Measurements from ENCODE around the gene ERI3. TPM values are rescaled to one million over a fixed set of nuclear protein-coding genes. Genes with fewer than 3 reads are reported as not detected.

The ERI3 gene
- total RNA-seq, 1 donor from 2014 or later, result 58.3 TPM

DNA sequence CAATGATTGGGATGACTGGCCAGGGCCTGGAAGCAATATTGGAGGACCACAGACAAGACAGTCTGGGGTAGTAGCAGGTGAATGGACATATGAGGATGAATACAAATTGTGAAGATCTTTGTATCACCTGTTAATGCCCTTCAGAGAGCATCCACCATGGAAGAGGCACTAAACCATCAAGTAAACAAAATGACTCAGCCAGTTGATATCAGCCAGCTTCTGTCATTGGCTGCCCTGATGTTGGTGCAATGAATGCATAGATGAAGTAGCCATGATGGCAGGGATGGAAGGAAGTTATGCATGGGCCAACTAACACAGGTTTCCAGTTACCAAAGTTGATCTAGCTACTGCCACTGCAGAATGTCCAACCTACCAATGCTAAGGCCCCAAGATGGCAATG lies 16.1 kb upstream of the ERI3 start:
- Histone ChIP-seq H3K9ac (ENCODE audit: low read length) (no peak overlapping the region), H3K36me3 (ENCODE audit: insufficient read depth, low read length) (no peaks in the 10 kb centered on the region), H3K27ac (ENCODE audit: low read depth, low read length) (no peak overlapping the region), H3K4me2 (ENCODE audit: low read length) (no peak overlapping the region), H3K9me3 (ENCODE audit: insufficient read depth, low read depth, low read length) (no peaks in the 10 kb centered on the region), H3K79me2 (ENCODE audit: insufficient read depth, low read length) (no peaks in the 10 kb centered on the region), H3K4me1 (ENCODE audit: insufficient read depth, low read length) (no peaks in the 10 kb centered on the region), H4K20me1 (ENCODE audit: insufficient read depth, low read length) (no peaks in the 10 kb centered on the region), H3K4me3 (ENCODE audit: insufficient read depth, low read depth, low read length) (no peak overlapping the region), H2AFZ (ENCODE audit: low read depth, low read length) (no peak overlapping the region), H3K27me3 (ENCODE audit: insufficient read depth, low read length) (peaks cover 6% of the 10 kb centered on the region)
- DNase-seq (ENCODE audit: low read depth) (no peak), FAIRE-seq (no peak)
- peaks cover 4% of the 10 kb centered on the region for H3K36me3 Mint-ChIP-seq (ENCODE audit: low read depth, unreplicated experiment)
- H3K4me1 Mint-ChIP-seq (ENCODE audit: low read depth, unreplicated experiment), result peaks cover 8% of the 10 kb centered on the region
- no peak overlapping the region for H3K4me3 Mint-ChIP-seq (ENCODE audit: unreplicated experiment)
- H3K9me3 Mint-ChIP-seq (ENCODE audit: unreplicated experiment), result no peaks in the 10 kb centered on the region
- TF ChIP-seq, protein P1, sequence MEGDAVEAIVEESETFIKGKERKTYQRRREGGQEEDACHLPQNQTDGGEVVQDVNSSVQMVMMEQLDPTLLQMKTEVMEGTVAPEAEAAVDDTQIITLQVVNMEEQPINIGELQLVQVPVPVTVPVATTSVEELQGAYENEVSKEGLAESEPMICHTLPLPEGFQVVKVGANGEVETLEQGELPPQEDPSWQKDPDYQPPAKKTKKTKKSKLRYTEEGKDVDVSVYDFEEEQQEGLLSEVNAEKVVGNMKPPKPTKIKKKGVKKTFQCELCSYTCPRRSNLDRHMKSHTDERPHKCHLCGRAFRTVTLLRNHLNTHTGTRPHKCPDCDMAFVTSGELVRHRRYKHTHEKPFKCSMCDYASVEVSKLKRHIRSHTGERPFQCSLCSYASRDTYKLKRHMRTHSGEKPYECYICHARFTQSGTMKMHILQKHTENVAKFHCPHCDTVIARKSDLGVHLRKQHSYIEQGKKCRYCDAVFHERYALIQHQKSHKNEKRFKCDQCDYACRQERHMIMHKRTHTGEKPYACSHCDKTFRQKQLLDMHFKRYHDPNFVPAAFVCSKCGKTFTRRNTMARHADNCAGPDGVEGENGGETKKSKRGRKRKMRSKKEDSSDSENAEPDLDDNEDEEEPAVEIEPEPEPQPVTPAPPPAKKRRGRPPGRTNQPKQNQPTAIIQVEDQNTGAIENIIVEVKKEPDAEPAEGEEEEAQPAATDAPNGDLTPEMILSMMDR (IDR thresholded peaks at IDR 0.05; ENCODE audit: insufficient read depth, low read depth, low read length), result no peak
- TF ChIP-seq EZH2 (IDR thresholded peaks at IDR 0.05; ENCODE audit: insufficient read depth, low read length), result no peak
- peaks cover 31% of the 10 kb centered on the region for H3K27me3 Mint-ChIP-seq (ENCODE audit: low read depth, unreplicated experiment)
- H3K27ac Mint-ChIP-seq (ENCODE audit: unreplicated experiment), result no peak overlapping the region

DNA sequence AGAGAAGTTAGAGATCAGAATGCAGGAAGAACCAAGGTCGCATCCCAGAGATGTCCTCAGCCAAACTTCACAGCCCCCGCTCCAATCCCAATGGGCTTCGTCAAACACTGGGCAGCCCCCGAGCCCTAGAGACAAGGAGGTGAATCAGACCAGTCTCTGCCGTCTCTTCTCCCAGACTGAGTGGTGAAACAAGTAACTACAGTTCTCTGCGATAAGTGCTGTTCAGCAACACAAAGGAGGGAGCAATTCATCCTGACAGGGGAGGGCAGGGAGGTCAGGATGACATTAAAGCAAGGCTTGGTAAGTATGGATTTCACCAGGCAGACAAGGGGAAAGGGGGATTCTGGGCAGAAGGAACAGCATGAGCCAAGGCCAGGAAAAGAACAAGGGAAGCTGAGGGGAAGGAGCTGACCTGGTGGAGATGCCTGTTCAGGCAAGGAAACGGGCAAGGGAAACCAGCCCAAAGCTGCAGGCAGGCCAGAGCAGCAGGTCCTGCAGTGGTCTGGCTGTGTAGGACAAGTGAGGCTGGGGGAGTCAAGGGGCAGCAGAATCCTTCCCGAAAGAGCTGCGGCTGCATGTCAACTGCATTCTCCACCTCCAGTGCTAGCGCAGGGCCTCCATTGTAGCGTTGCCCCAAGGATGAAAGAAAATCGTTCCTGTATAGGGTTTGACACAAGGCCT lies 13.6 kb upstream of the ERI3 start:
- Mint-ChIP-seq H3K27ac (ENCODE audit: unreplicated experiment) (peak overlapping the region; percentile 66), H3K4me1 (ENCODE audit: low read depth, unreplicated experiment) (peaks cover 8% of the 10 kb centered on the region), H3K9me3 (ENCODE audit: unreplicated experiment) (no peaks in the 10 kb centered on the region), H3K27me3 (ENCODE audit: low read depth, unreplicated experiment) (peaks cover 45% of the 10 kb centered on the region), H3K36me3 (ENCODE audit: low read depth, unreplicated experiment) (peaks cover 4% of the 10 kb centered on the region), H3K4me3 (ENCODE audit: unreplicated experiment) (no peak overlapping the region)
- Histone ChIP-seq H3K9me3 (ENCODE audit: insufficient read depth, low read depth, low read length) (no peaks in the 10 kb centered on the region), H3K4me3 (ENCODE audit: insufficient read depth, low read depth, low read length) (no peak overlapping the region), H3K27ac (ENCODE audit: low read depth, low read length) (no peak overlapping the region), H3K9ac (ENCODE audit: low read length) (no peak overlapping the region), H3K36me3 (ENCODE audit: insufficient read depth, low read length) (no peaks in the 10 kb centered on the region), H3K4me1 (ENCODE audit: insufficient read depth, low read length) (no peaks in the 10 kb centered on the region), H3K79me2 (ENCODE audit: insufficient read depth, low read length) (no peaks in the 10 kb centered on the region), H4K20me1 (ENCODE audit: insufficient read depth, low read length) (no peaks in the 10 kb centered on the region), H2AFZ (ENCODE audit: low read depth, low read length) (no peak overlapping the region), H3K27me3 (ENCODE audit: insufficient read depth, low read length) (peaks cover 13% of the 10 kb centered on the region), H3K4me2 (ENCODE audit: low read length) (no peak overlapping the region)
- TF ChIP-seq EZH2 (IDR thresholded peaks at IDR 0.05; ENCODE audit: insufficient read depth, low read length), result no peak
- TF ChIP-seq, protein P1 (IDR thresholded peaks at IDR 0.05; ENCODE audit: insufficient read depth, low read depth, low read length), result no peak
- FAIRE-seq (no peak), DNase-seq (ENCODE audit: low read depth) (no peak)

DNA sequence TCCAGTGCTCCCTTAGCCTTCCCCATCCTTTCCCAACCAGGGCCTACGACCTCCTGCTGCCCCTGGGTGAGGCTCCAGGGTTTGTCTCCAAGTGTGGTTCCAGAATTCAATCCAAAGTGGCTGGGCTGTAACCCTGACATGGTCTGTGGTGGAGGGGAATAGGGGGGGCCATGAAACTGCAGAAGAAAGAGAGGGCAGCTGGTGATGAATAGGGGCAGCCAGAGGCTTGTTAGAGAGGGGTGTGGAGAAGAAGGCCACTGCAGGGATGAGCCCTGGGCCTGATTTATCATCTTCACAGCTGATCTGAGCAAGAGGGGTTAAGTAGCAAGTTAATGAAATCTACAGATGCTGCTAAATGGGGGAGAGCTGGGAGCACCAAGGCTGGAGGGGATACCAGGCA lies 12.9 kb upstream of the ERI3 start:
- Mint-ChIP-seq H3K27me3 (ENCODE audit: low read depth, unreplicated experiment) (peaks cover 50% of the 10 kb centered on the region), H3K4me3 (ENCODE audit: unreplicated experiment) (no peak overlapping the region), H3K9me3 (ENCODE audit: unreplicated experiment) (no peaks in the 10 kb centered on the region), H3K27ac (ENCODE audit: unreplicated experiment) (no peak overlapping the region), H3K4me1 (ENCODE audit: low read depth, unreplicated experiment) (peaks cover 8% of the 10 kb centered on the region), H3K36me3 (ENCODE audit: low read depth, unreplicated experiment) (peaks cover 4% of the 10 kb centered on the region)
- no peaks in the 10 kb centered on the region for H3K9me3 ChIP-seq (ENCODE audit: insufficient read depth, low read depth, low read length)
- no peak for DNase-seq (ENCODE audit: low read depth)
- H3K9ac ChIP-seq (ENCODE audit: low read length), result no peak overlapping the region
- H3K4me2 ChIP-seq (ENCODE audit: low read length), result no peak overlapping the region
- no peak overlapping the region for H3K27ac ChIP-seq (ENCODE audit: low read depth, low read length)
- no peaks in the 10 kb centered on the region for H3K79me2 ChIP-seq (ENCODE audit: insufficient read depth, low read length)
- H4K20me1 ChIP-seq (ENCODE audit: insufficient read depth, low read length), result no peaks in the 10 kb centered on the region
- peaks cover 13% of the 10 kb centered on the region for H3K27me3 ChIP-seq (ENCODE audit: insufficient read depth, low read length)
- TF ChIP-seq, protein P1 (IDR thresholded peaks at IDR 0.05; ENCODE audit: insufficient read depth, low read depth, low read length), result no peak
- no peak for TF ChIP-seq EZH2 (IDR thresholded peaks at IDR 0.05; ENCODE audit: insufficient read depth, low read length)
- H3K36me3 ChIP-seq (ENCODE audit: insufficient read depth, low read length), result no peaks in the 10 kb centered on the region
- no peak overlapping the region for H2AFZ ChIP-seq (ENCODE audit: low read depth, low read length)
- no peak overlapping the region for H3K4me3 ChIP-seq (ENCODE audit: insufficient read depth, low read depth, low read length)
- H3K4me1 ChIP-seq (ENCODE audit: insufficient read depth, low read length), result no peaks in the 10 kb centered on the region
- FAIRE-seq, result no peak
